Adrenal gland (tissue), 12 donors: ENCODE data around the gene ZNF581. TPM values are rescaled to one million over a fixed set of nuclear protein-coding genes. Genes with fewer than 3 reads are reported as not detected.
A peak's percentile ranks its signal among the peaks of the same experiment; 100 is the strongest.

Experiments used
- DNase-seq, 7 donors: peaks; one replicate each; pipeline ENCODE4 v3.0.0-alpha.2; 2019 to 2020
- H3K27ac ChIP-seq, 5 donors: fragments of 200-600 bp; sonication (generic) in 4 of 5; 1 replicate in 3 of 5; 2 replicates in 2 of 5; pipeline versions ENCODE4 v1.5.1 to v1.8.0; 2016 to 2020; ENCODE audit warnings: mild to moderate bottlenecking in 1 of 5
- H3K27me3 ChIP-seq: fragments of 200-600 bp; 2 replicates; pipeline ENCODE4 v1.8.0; 2021
- H3K36me3 ChIP-seq, 2 donors: fragments of 200-600 bp; replicated peaks in 1 of 2; 1 replicate in 1 of 2; 2 replicates in 1 of 2; pipeline versions ENCODE4 v1.5.1 to v1.8.0; 2018 to 2022
- H3K4me1 ChIP-seq, 2 donors: fragments of 200-600 bp; replicated peaks in 1 of 2; 1 replicate in 1 of 2; 2 replicates in 1 of 2; pipeline versions ENCODE4 v1.5.1 to v1.8.0; 2018 to 2021
- H3K4me3 ChIP-seq, 4 donors: fragments of 200-600 bp; sonication (generic) in 3 of 4; one replicate each; pipeline ENCODE4 v1.5.1; 2016 to 2018
- H3K9me3 ChIP-seq, 3 donors: fragments of 200-600 bp; sonication (generic) in 1 of 3; replicated peaks in 1 of 3; 1 replicate in 2 of 3; 2 replicates in 1 of 3; pipeline versions ENCODE4 v1.5.1 to v1.8.0; 2016 to 2021
- CTCF ChIP-seq, 6 experiments: fragments of 450-650 bp in 4 of 6; fragments of 200-600 bp in 2 of 6; sonication (generic) in 1 of 6; IDR thresholded peaks; 1 replicate in 5 of 6; 2 replicates in 1 of 6; pipeline versions ENCODE4 v1.5.1 to v1.8.0; 2016 to 2021; ENCODE audit warnings: antibody characterized with exemption in 6 of 6, mild to moderate bottlenecking in 2 of 6, moderate library complexity in 1 of 6
- POLR2A ChIP-seq, 2 donors: fragments of 450-650 bp; IDR thresholded peaks; one replicate each; pipeline ENCODE4 v1.6.1; 2017; ENCODE audit warnings: antibody characterized with exemption in 2 of 2, mild to moderate bottlenecking in 2 of 2, moderate library complexity in 1 of 2
- WGBS, 4 donors: extraction: QIAGEN DNeasy Blood & Tissue Kit in 2 of 4; methylation state at CpG; one replicate each; pipeline versions ENCODE4 v1.1.5 to v1.1.7; 2013 to 2017; 5-methylcytosine and 5-hydroxymethylcytosine counted together
- intact Hi-C, 2 donors: fragments of 100-400 bp; cut with DNase I; formaldehyde crosslinking; loops; one replicate each; pipeline versions ENCODE4 v1.14.1 to v1.15.0; 2022 to 2023
- polyA plus RNA-seq, 3 donors: library from polyadenylated mRNA; stranded (reverse); fragments of 200-250 nt in 2 of 3; fragments of 350-450 nt in 1 of 3; fragmentation: Illumina TruSeq in 1 of 3; extraction: RNeasy Lipid Tissue Mini Kit (QIAGEN cat#74804) in 1 of 3; gene quantifications; one replicate each; pipeline ENCODE4 v1.2.3, GENCODE V29; 2013 to 2014
- total RNA-seq, 9 donors: library from RNA; depleted of rRNA in 4 of 9; stranded (reverse); fragments of >200 nt in 4 of 9; fragments of 120-200 nt in 1 of 9; fragmentation: NEBNext Ultra II Directional in 1 of 9; extraction: Animal tissue kit (Norgen Biotek cat#: 25700) in 1 of 9; gene quantifications; one replicate each; pipeline versions ENCODE4 v1.1.0 to v1.2.4, GENCODE V29; 2013 to 2023
- donor health status: healthy with polysubstance abuse.
- donor health status: Bipolar disorder and iron deficiency.
- donor health status: DM: yes; HTN: yes; CAD: no.
- donor health status: DM: no; HTN: no; CAD: no.
- donor health status: DM: no; HTN: no; CAD: no.
- donor health status: DM: yes; HTN: yes; CAD: no.

ZNF581 gene
- total and polyA plus RNA-seq, 12 donors = 8.7 to 55.7 (median 22.7) TPM

GRCh38 chr19:55668603-55669348, 25.3 kb downstream of the ZNF581 start:
- DNase-seq = peak in 2 of 7 donors; percentile 64 to 70
- H3K27me3 ChIP-seq = no peaks in the 10 kb centered on the region
- intact Hi-C loops = no loop called here
- peaks cover 0 to 17% of the 10 kb centered on the region in 2 donors for H3K4me1 ChIP-seq
- WGBS, 4 donors = 55 to 68% (median 62%) methylated on average over 24 to 30 of the region's 30 CpGs
- H3K27ac ChIP-seq = peak overlapping the region in 4 of 5 donors; percentile 4 to 66 (median 40)
- H3K9me3 ChIP-seq = no peaks in the 10 kb centered on the region
- TF ChIP-seq POLR2A (IDR thresholded peaks at IDR 0.05) (no peak), CTCF (IDR thresholded peaks at IDR 0.05) (no peak)
- no peak overlapping the region for H3K4me3 ChIP-seq
- peaks cover 0 to 70% of the 10 kb centered on the region in 2 donors for H3K36me3 ChIP-seq

GRCh38 chr19:55669418-55670279, 26.2 kb downstream of the ZNF581 start:
- DNase-seq = no peak
- Histone ChIP-seq H3K27me3 (no peaks in the 10 kb centered on the region), H3K4me1 (peaks cover 0 to 21% of the 10 kb centered on the region in 2 donors), H3K36me3 (peaks cover 0 to 63% of the 10 kb centered on the region in 2 donors), H3K9me3 (no peaks in the 10 kb centered on the region), H3K4me3 (no peak overlapping the region), H3K27ac (peak overlapping the region in 2 of 5 donors; percentile 54 to 66)
- TF ChIP-seq CTCF (IDR thresholded peaks at IDR 0.05) (no peak), POLR2A (IDR thresholded peaks at IDR 0.05) (no peak)
- intact Hi-C loops = no loop called here
- 82 to 90% (median 85%) methylated on average over 33 to 43 of the region's 43 CpGs for whole genome bisulfite sequencing, 4 donors

- Histone ChIP-seq H3K27me3 (no peaks in the 10 kb centered on the region), H3K27ac (no peak overlapping the region), H3K4me1 (peaks cover 0 to 22% of the 10 kb centered on the region in 2 donors), H3K4me3 (no peak overlapping the region), H3K36me3 (peaks cover 0 to 59% of the 10 kb centered on the region in 2 donors), H3K9me3 (no peaks in the 10 kb centered on the region)
- peak in 4 of 7 donors; percentile 51 to 66 (median 64) for DNase-seq
- TF ChIP-seq POLR2A (IDR thresholded peaks at IDR 0.05) (no peak), CTCF (IDR thresholded peaks at IDR 0.05) (no peak)
- WGBS, 4 donors = 62 to 81% (median 66%) methylated on average over 16 to 23 of the region's 23 CpGs
- intact Hi-C loops = no loop called here
Observed at GRCh38 chr19:55670280-55671053, 27.0 kb downstream of the ZNF581 start.

- TF ChIP-seq POLR2A (IDR thresholded peaks at IDR 0.05) (no peak), CTCF (IDR thresholded peaks at IDR 0.05) (no peak)
- Histone ChIP-seq H3K27ac (no peak overlapping the region), H3K9me3 (no peaks in the 10 kb centered on the region), H3K4me1 (peaks cover 3 to 25% of the 10 kb centered on the region in 2 donors), H3K4me3 (no peak overlapping the region), H3K36me3 (peaks cover 0 to 53% of the 10 kb centered on the region in 2 donors), H3K27me3 (no peaks in the 10 kb centered on the region)
- intact Hi-C loops = no loop called here
- no peak for DNase-seq
- WGBS, 4 donors = 65 to 77% (median 71%) methylated on average over 2 of the region's 2 CpGs
Observed at GRCh38 chr19:55671054-55671378, 27.6 kb downstream of the ZNF581 start.
